HepG2 (cell line): ENCODE data around the gene CCDC74A. TPM values are rescaled to one million over a fixed set of nuclear protein-coding genes. Genes with fewer than 3 reads are reported as not detected.
A peak's percentile ranks its signal among the peaks of the same experiment; 100 is the strongest.

ENCODE experiments used
- ARID3A ChIP-seq: IDR thresholded peaks from 2 replicates; pipeline ENCODE4 v1.6.1; 2012; ENCODE audit warnings: low read depth, low read length, improper control_type of control experiment
- ATAD3A ChIP-seq: sonication (generic); formaldehyde crosslinking; IDR thresholded peaks from 2 replicates; pipeline ENCODE4 v1.4.0; 2020; ENCODE audit warnings: missing genetic modification reagents
- BRD4 ChIP-seq: sonication (generic); formaldehyde crosslinking; IDR thresholded peaks from 2 replicates; pipeline ENCODE4 v1.4.0; 2020; ENCODE audit warnings: missing genetic modification reagents
- KDM3A ChIP-seq: IDR thresholded peaks from 2 replicates; pipeline ENCODE4 v1.6.1; 2018; ENCODE audit warnings: low read depth, missing compliant biosample characterization
- KIAA2018 ChIP-seq: sonication (generic); formaldehyde crosslinking; IDR thresholded peaks from 2 replicates; pipeline ENCODE4 v1.5.0; 2020; ENCODE audit warnings: mild to moderate bottlenecking, missing genetic modification reagents, borderline replicate concordance
- MAX ChIP-seq: IDR thresholded peaks from 2 replicates; pipeline ENCODE4 v1.6.1; 2012; ENCODE audit warnings: inconsistent platforms
- MEIS2 ChIP-seq: sonication (generic); formaldehyde crosslinking; IDR thresholded peaks from 2 replicates; pipeline ENCODE4 v1.9.0; 2021; ENCODE audit warnings: mild to moderate bottlenecking, missing genetic modification reagents
- NCOA2 ChIP-seq: sonication (generic); formaldehyde crosslinking; IDR thresholded peaks from 2 replicates; pipeline ENCODE4 v1.8.0; 2022; ENCODE audit warnings: inconsistent platforms
- SOX6 ChIP-seq, 2 experiments: fragments of 450-650 bp in 1 of 2; sonication (generic) in 1 of 2; formaldehyde crosslinking in 1 of 2; IDR thresholded peaks; 2 replicates each; pipeline versions ENCODE4 v1.4.0 to v1.6.1; 2017 to 2020; ENCODE audit warnings: antibody characterized with exemption in 1 of 2, mild to moderate bottlenecking in 1 of 2, missing genetic modification reagents in 1 of 2
- SYNCRIP ChIP-seq: fragments of 200-400 bp; formaldehyde crosslinking; IDR thresholded peaks from 2 replicates; pipeline ENCODE4 v1.6.1; 2018; ENCODE audit warnings: mild to moderate bottlenecking, low read depth, low read length; ENCODE audit not compliant: insufficient read depth
- XRCC5 ChIP-seq: fragments of 200-400 bp; formaldehyde crosslinking; optimal IDR thresholded peaks from 2 replicates; pipeline ENCODE3; 2017; ENCODE audit warnings: mild to moderate bottlenecking, low read length
- ZNF18 ChIP-seq: sonication (generic); formaldehyde crosslinking; IDR thresholded peaks from 2 replicates; pipeline ENCODE4 v1.8.0; 2022; ENCODE audit warnings: mild to moderate bottlenecking, missing genetic modification reagents; ENCODE audit not compliant: insufficient replicate concordance
- ZNF251 ChIP-seq: sonication (generic); formaldehyde crosslinking; IDR thresholded peaks from 2 replicates; pipeline ENCODE4 v1.9.0; 2021; ENCODE audit warnings: mild to moderate bottlenecking, missing genetic modification reagents
- ZNF430 ChIP-seq: sonication (generic); formaldehyde crosslinking; IDR thresholded peaks from 2 replicates; pipeline ENCODE4 v1.9.0; 2021; ENCODE audit warnings: mild to moderate bottlenecking, missing genetic modification reagents
- ZNF546 ChIP-seq: sonication (generic); formaldehyde crosslinking; conservative IDR thresholded peaks from 2 replicates; pipeline ENCODE4 v1.8.1; 2023; ENCODE audit warnings: mild to moderate bottlenecking, missing genetic modification reagents
- ZNF614 ChIP-seq: IDR thresholded peaks from 2 replicates; pipeline ENCODE4 v1.6.1; 2018; ENCODE audit warnings: missing biosample characterization, missing genetic modification reagents, inconsistent platforms, borderline replicate concordance
- ZNF782 ChIP-seq: sonication (generic); formaldehyde crosslinking; IDR thresholded peaks from 2 replicates; pipeline ENCODE4 v1.4.0; 2020; ENCODE audit warnings: missing genetic modification reagents, mild to moderate bottlenecking, borderline replicate concordance
- polyA plus RNA-seq, 8 experiments: library from polyadenylated mRNA; depleted of rRNA in 3 of 8; stranded (reverse) in 7 of 8; unstranded in 1 of 8; fragments of >200 nt; fragmentation: Illumina TruSeq in 4 of 8; extraction: Trizol in 4 of 8; gene quantifications; 2 replicates each; pipeline versions ENCODE4 v1.2.1 to v1.2.3, GENCODE V29; 2011 to 2016; ENCODE audit warnings: low read depth in 4 of 8, missing spikeins in 1 of 8, mixed read lengths in 1 of 8; ENCODE audit not compliant: insufficient read depth in 1 of 8
- total RNA-seq, 5 experiments: library from RNA; depleted of rRNA; stranded (reverse); fragments of >200 nt; fragmentation: Illumina TruSeq; extraction: Trizol; gene quantifications; 2 replicates each; pipeline ENCODE4 v1.2.3, GENCODE V29; 2016; ENCODE audit warnings: low read depth in 1 of 5

The CCDC74A gene
- total and polyA plus RNA-seq, 2 of the 13 experiments (the other 11 are each of a cell fraction or from before 2014, with no cell fraction given): 0.15 to 0.17 TPM

GRCh38 chr2:131492418-131493198 is 35.1 kb upstream of the CCDC74A start (continued):
- no peak for TF ChIP-seq SYNCRIP
- peak; percentile 78; the same call in 1 of the 2 replicates for TF ChIP-seq ZNF614
- no peak for TF ChIP-seq ZNF782 (CRISPR knock-in tag)
- 0 out of 2 replicates have a peak, but pooled peaks have one; percentile 70 for TF ChIP-seq BRD4 (CRISPR knock-in tag)
- peak; percentile 88; the same call in 1 of the 2 replicates for TF ChIP-seq ZNF546 (CRISPR knock-in tag)
- TF ChIP-seq XRCC5: peak; percentile 72
- 0 out of 2 replicates have a peak, but pooled peaks have one; percentile 7 for TF ChIP-seq ATAD3A (CRISPR knock-in tag)
- peak; percentile 53; the same call in 1 of the 2 replicates for TF ChIP-seq ZNF430 (CRISPR knock-in tag)
- peak; percentile 29; the same call in 1 of the 2 replicates for TF ChIP-seq NCOA2 (CRISPR knock-in tag)
- TF ChIP-seq KIAA2018: no peak; the same call in 1 of the 2 replicates
- TF ChIP-seq SOX6 (IDR thresholded peaks at IDR 0.05): no peak
- TF ChIP-seq SOX6 (CRISPR knock-in tag; IDR thresholded peaks at IDR 0.05): peak; percentile 78
- peak; percentile 42; the same call in 1 of the 2 replicates for TF ChIP-seq MEIS2 (CRISPR knock-in tag)
- TF ChIP-seq ZNF18 (CRISPR knock-in tag): peak; percentile 95
- TF ChIP-seq ARID3A: no peak
- peak; percentile 46; the same call in 1 of the 2 replicates for TF ChIP-seq ZNF251
- no peak for TF ChIP-seq KDM3A (CRISPR knock-in tag)
- peak; percentile 87 for TF ChIP-seq MAX
